ENCODE results near the gene HDHD3.
"Not testable (repeated sequence)": the region's sequence is repeated elsewhere in the genome, so short reads cannot be mapped to it uniquely, and the experiment has no call there.

Gene HDHD3

GRCh38 chr9:113390192-113390960 lies 13.6 kb upstream of the HDHD3 start:
- no peak for DNase-seq (ENCODE audit: low read depth, low spot score)

- DNase-seq (ENCODE audit: low read depth, low spot score): no peak
These were observed 12.7 kb upstream of the HDHD3 start for GRCh38 chr9:113389451-113389850.

GRCh38 chr9:113388833-113389232 lies 12.0 kb upstream of the HDHD3 start:
- no peak for DNase-seq (ENCODE audit: low read depth, low spot score)

DNA sequence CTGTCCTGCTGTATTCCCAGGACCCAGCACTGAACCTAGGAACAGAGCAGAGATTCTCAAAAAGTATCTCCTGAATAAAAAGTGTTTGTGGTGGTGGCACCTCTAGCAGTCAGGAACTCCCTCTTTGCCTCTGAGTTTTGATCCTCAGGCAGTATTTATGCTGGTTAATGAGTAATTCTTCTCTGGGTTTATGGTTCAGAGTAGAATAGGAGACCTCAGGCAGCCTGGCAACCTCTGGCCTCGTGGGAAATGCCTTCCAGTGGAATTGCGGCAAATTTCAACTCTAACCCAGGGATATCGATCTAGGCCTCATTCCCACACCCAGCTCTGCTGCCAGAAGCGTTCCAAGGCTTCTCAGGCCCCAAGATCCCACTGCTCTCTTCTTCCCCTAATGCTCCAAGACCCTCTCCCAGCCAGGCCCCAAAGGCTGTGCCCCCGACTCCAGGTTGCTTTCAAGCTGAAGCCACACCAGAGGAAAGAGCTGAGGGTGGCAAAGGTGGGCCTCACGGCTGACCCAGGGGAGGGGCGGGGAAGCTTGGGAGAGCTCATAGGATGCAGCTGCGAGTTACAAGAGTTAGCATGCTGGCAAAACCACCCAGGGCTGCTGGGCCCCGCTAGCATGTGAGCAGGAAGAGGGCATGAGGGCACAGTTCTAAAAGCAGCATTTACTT lies 10.9 kb upstream of the HDHD3 start:
- DNase-seq (ENCODE audit: low read depth, low spot score): no peak

- DNase-seq (ENCODE audit: low read depth, low spot score): no peak
These were observed 10.0 kb upstream of the HDHD3 start for GRCh38 chr9:113386571-113387393.

DNA sequence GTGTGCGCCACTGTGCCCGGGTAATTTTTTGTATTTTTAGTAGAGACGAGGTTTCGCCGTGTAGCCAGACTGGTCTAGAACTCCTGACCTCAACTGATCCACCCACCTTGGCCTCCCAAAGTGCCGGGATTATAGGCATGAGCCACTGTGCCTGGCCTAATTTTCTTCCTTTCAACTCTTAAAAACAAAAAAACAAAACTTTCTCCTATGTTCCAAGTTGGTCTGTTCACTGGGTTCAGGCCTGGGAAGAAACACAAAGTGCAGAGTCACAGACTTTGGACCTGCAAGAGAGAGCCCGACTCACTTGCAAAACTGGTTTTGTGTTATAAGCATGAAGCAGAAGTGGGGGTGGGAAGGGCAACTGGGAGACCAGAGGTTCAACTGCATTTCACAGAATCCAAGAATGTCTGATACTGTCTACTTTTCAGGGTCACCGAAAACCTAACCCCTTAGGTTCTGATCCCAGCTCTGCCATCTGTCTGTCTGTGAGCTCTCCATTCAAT lies 5.2 kb upstream of the HDHD3 start:
- no peak for DNase-seq (ENCODE audit: low read depth, low spot score)

DNA sequence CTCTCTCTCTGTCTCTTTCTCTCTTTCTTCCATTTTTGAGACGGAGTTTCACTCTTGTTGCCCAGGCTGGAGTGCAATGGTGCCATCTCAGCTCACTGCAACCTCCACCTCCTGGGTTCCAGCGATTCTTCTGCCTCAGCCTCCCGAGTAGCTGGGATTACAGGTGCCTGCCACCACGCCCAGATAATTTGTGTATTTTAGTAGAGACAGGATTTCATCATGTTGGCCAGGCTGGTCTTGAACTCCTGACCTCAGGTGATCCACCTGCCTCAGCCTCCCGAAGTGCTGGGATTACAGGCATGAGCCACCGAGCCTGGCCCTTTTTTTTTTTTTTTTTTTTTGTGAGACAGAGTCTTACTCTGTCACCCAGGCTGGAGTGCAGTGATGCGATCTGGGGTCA lies 4.7 kb upstream of the HDHD3 start:
- DNase-seq (ENCODE audit: low read depth, low spot score): not testable (repeated sequence)

- DNase-seq (ENCODE audit: low read depth, low spot score): no peak
These were observed 4.1 kb upstream of the HDHD3 start for GRCh38 chr9:113380869-113381378.

- DNase-seq (ENCODE audit: low read depth, low spot score): not testable (repeated sequence)
These were observed 3.0 kb upstream of the HDHD3 start for GRCh38 chr9:113379829-113380210.

- DNase-seq (ENCODE audit: low read depth, low spot score): not testable (repeated sequence)
These were observed 2.5 kb upstream of the HDHD3 start for GRCh38 chr9:113379094-113379828.

DNA sequence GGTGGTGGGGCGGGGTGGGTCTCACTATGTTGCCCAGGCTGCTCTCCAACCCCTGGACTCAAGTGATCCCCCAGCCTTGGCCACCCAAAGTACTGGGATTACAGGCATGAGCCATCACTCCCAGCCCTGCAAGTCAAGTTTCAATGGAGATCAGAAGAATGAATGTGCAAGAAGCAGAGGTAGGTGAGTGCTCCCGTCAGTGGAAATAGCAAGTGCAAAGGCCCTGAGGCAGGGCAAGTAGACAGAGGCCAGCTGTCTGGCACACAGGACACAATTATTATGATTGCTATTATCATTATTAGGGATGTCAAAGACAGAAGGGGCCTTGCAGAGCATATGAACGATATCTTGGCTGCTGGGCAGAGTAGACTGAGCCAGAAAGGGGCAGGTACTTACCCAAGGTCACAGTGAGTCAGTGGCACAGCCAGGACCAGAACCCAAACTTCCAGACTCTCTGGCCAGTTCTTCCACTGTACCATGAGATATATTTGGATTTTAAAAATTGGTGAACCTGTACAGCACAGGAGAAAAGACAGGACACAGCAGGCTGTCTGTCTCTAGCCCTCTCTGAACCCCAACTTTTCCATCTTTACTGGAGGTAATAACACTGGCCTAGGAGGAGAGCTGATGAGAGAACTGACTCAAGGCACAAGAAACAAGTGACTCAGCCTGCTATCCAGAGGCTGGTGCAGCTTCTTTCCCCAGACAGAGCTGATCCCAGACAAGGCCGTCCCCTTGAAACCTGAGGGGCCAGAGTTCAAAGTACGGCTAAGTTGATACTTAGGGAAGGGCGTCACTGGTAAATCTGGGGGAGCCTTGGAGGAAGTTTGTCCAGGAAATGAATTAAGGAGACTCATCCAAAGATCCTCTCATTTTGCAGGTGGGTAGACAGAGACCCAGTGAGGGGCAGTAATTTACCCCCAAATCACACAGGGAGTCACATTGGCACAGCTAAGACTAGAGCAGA lies 1.4 kb downstream of the HDHD3 start:
- no peak for DNase-seq (ENCODE audit: low read depth, low spot score)

GRCh38 chr9:113373676-113374392 lies 3.0 kb downstream of the HDHD3 start:
- DNase-seq (ENCODE audit: low read depth, low spot score): no peak

- no peak for DNase-seq (ENCODE audit: low read depth, low spot score)
These were observed 3.5 kb downstream of the HDHD3 start for GRCh38 chr9:113373256-113373655.

- DNase-seq (ENCODE audit: low read depth, low spot score): no peak
These were observed 4.7 kb downstream of the HDHD3 start for GRCh38 chr9:113372059-113372458.

DNA sequence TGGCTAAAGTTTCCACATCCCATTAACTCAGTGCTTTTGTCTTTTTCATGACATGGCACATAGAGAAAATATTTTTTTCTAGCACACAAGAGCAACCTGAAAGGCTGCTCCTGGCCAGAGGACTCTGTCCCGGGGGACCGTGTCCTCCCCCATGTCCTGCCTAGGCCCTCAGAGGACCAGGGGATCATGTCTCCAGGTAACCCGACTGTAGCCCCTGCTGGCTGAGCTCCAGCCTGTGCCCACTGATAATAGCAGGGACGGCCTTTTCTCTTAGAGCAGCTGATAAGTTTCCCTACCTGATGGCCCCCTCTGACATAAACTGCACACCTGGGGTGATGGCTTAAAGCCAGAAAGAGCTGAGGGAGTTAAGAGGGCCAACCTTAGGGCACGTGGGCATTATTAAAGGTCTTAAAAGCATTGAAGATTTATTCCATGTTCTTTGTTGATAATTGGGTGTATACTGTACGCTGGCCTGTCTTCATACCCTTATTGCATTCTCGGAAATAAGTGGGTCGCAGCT lies 5.9 kb downstream of the HDHD3 start:
- DNase-seq (ENCODE audit: low read depth, low spot score): no peak

GRCh38 chr9:113369855-113370140 lies 7.0 kb downstream of the HDHD3 start:
- no peak for DNase-seq (ENCODE audit: low read depth, low spot score)

DNA sequence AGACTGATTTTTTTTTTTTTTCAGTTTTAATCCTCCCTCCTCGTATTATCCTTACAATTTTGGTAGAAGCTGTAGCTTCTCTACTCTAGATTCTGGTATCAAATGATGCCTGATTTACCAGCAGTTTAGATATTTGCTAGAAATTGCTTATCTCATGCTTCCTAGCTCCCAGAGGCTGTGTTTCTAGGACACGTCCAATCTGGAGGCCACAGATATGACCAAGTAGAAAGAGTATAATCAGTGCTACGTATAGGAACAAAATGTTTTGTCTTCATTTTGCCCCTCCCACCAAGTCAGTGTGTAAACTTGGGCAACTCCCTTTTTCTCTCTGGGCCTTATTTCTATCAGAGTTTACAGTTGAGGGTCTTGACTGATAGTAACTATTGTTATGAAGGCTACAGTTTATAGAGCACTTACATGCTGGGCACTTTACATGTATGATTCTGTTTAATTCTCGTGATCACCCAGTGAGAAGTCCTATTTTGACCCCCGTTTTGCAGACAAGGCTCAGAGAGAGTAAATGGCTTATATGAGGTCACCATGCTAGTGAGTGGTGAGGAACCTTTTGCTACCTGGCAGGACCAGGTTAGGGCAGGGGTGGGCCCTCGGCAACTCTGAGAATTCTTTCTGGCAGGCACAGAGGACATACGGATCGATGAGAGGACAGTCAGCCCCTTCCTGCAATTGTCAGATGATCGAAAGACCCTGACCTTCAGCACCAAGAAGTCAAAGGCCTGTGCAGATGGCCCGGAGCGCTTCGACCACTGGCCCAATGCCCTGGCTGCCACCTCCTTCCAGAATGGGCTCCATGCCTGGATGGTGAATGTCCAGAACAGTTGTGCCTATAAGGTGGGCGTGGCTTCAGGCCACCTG lies 7.6 kb downstream of the HDHD3 start:
- no peak for DNase-seq (ENCODE audit: low read depth, low spot score)

- no peak for DNase-seq (ENCODE audit: low read depth, low spot score)
These were observed 8.3 kb downstream of the HDHD3 start for GRCh38 chr9:113368348-113368981.

All from iPS DF 19.7 (cell line).